NCI-H2081 treated with DMSO at 0.1 percent for 48 hours (cell line): ENCODE measurements around the gene ROBO3.

Source experiments
- DNase-seq: peaks from one replicate; lab custom pipeline; 2025; lab: John Stamatoyannopoulos, UW

The ROBO3 gene

GRCh38 chr11:124922831-124923230, 57.6 kb downstream of the ROBO3 start:
- DNase-seq = no peak

- DNase-seq = no peak
Observed at GRCh38 chr11:124923296-124923695, 58.1 kb downstream of the ROBO3 start.

- DNase-seq = no peak
Observed at GRCh38 chr11:124928942-124929665, 63.9 kb downstream of the ROBO3 start.

- no peak for DNase-seq
Observed at GRCh38 chr11:124930799-124931198, 65.6 kb downstream of the ROBO3 start.
